Trophoblast cell (in vitro differentiated cells and primary cell): ENCODE measurements around the gene COLGALT1.
A peak's percentile ranks its signal among the peaks of the same experiment; 100 is the strongest.

Source experiments
- DNase-seq, 2 donors: peaks; one replicate each; pipeline ENCODE4 v3.0.0-alpha.2; 2016
- H2AFZ ChIP-seq: 2 replicates; pipeline ENCODE4 v1.6.1; 2013; ENCODE audit warnings: low read length, moderate library complexity, mild to moderate bottlenecking; ENCODE audit not compliant: insufficient read depth, poor library complexity
- H2AK5ac ChIP-seq: 2 replicates; pipeline ENCODE4 v1.6.1; 2013; ENCODE audit warnings: mild to moderate bottlenecking, low read length
- H2BK120ac ChIP-seq: 2 replicates; pipeline ENCODE4 v1.6.1; 2013; ENCODE audit warnings: low read length, mild to moderate bottlenecking, moderate library complexity; ENCODE audit not compliant: insufficient read depth, poor library complexity
- H2BK12ac ChIP-seq: 2 replicates; pipeline ENCODE4 v1.6.1; 2013; ENCODE audit warnings: mild to moderate bottlenecking, low read length, moderate library complexity
- H2BK5ac ChIP-seq: 2 replicates; pipeline ENCODE4 v1.6.1; 2013; ENCODE audit warnings: low read length, low read depth, moderate library complexity, mild to moderate bottlenecking; ENCODE audit not compliant: poor library complexity
- H3K14ac ChIP-seq: 2 replicates; pipeline ENCODE4 v1.6.1; 2013; ENCODE audit warnings: mild to moderate bottlenecking, low read length
- H3K18ac ChIP-seq: 2 replicates; pipeline ENCODE4 v1.6.1; 2013; ENCODE audit warnings: mild to moderate bottlenecking, low read length
- H3K23ac ChIP-seq: 2 replicates; pipeline ENCODE4 v1.6.1; 2013; ENCODE audit warnings: low read length
- H3K27ac ChIP-seq: 2 replicates; pipeline ENCODE4 v1.5.1; 2013; ENCODE audit warnings: low read depth, mild to moderate bottlenecking, inconsistent platforms, low read length, moderate library complexity
- H3K27me3 ChIP-seq: 2 replicates; pipeline ENCODE4 v1.6.1; 2013; ENCODE audit warnings: inconsistent platforms, mild to moderate bottlenecking, low read length, moderate library complexity; ENCODE audit not compliant: insufficient read depth
- H3K36me3 ChIP-seq, 2 experiments: 1 replicate in 1 of 2; 2 replicates in 1 of 2; pipeline ENCODE4 v1.6.1; 2013; ENCODE audit warnings: low read length in 2 of 2, mild to moderate bottlenecking in 2 of 2, moderate library complexity in 1 of 2; ENCODE audit not compliant: insufficient read depth in 2 of 2, control insufficient read depth in 1 of 2
- H3K4ac ChIP-seq: 2 replicates; pipeline ENCODE4 v1.6.1; 2013; ENCODE audit warnings: low read depth, mild to moderate bottlenecking, low read length, moderate library complexity
- H3K4me1 ChIP-seq, 2 experiments: 1 replicate in 1 of 2; 2 replicates in 1 of 2; pipeline ENCODE4 v1.6.1; 2013; ENCODE audit warnings: low read length in 2 of 2, mild to moderate bottlenecking in 2 of 2, moderate library complexity in 1 of 2; ENCODE audit not compliant: insufficient read depth in 2 of 2, control insufficient read depth in 1 of 2
- H3K4me2 ChIP-seq: 2 replicates; pipeline ENCODE4 v1.6.1; 2013; ENCODE audit warnings: inconsistent platforms, mild to moderate bottlenecking, low read length, moderate library complexity
- H3K4me3 ChIP-seq: 2 replicates; pipeline ENCODE4 v1.5.1; 2013; ENCODE audit warnings: mild to moderate bottlenecking, low read depth, low read length, inconsistent platforms
- H3K79me1 ChIP-seq: one replicate; pipeline ENCODE4 v1.6.1; 2013; ENCODE audit warnings: low read length
- H3K79me2 ChIP-seq: 2 replicates; pipeline ENCODE4 v1.6.1; 2013; ENCODE audit warnings: low read length, mild to moderate bottlenecking; ENCODE audit not compliant: control insufficient read depth, insufficient read depth, poor library complexity
- H3K9ac ChIP-seq: 2 replicates; pipeline ENCODE4 v1.6.1; 2013; ENCODE audit warnings: mild to moderate bottlenecking, low read length
- H3K9me3 ChIP-seq: 2 replicates; pipeline ENCODE4 v1.6.1; 2013; ENCODE audit warnings: low read depth, mild to moderate bottlenecking, control low read depth, inconsistent platforms, low read length; ENCODE audit not compliant: insufficient read depth
- H4K12ac ChIP-seq: 2 replicates; pipeline ENCODE4 v1.6.1; 2013; ENCODE audit warnings: low read depth, mild to moderate bottlenecking, low read length, moderate library complexity
- H4K8ac ChIP-seq: 2 replicates; pipeline ENCODE4 v1.6.1; 2013; ENCODE audit warnings: low read depth, mild to moderate bottlenecking, low read length, moderate library complexity
- H4K91ac ChIP-seq: one replicate; pipeline ENCODE4 v1.6.1; 2013; ENCODE audit warnings: low read depth, mild to moderate bottlenecking, low read length, moderate library complexity
- WGBS: extraction: QIAGEN DNeasy Blood & Tissue Kit; methylation state at CpG from one replicate; pipeline ENCODE4 v1.1.7; 2013; ENCODE audit warnings: missing lambda C conversion rate; ENCODE audit not compliant: insufficient read length, insufficient coverage; ENCODE audit errors: extremely low coverage; 5-methylcytosine and 5-hydroxymethylcytosine counted together

Gene COLGALT1

DNA sequence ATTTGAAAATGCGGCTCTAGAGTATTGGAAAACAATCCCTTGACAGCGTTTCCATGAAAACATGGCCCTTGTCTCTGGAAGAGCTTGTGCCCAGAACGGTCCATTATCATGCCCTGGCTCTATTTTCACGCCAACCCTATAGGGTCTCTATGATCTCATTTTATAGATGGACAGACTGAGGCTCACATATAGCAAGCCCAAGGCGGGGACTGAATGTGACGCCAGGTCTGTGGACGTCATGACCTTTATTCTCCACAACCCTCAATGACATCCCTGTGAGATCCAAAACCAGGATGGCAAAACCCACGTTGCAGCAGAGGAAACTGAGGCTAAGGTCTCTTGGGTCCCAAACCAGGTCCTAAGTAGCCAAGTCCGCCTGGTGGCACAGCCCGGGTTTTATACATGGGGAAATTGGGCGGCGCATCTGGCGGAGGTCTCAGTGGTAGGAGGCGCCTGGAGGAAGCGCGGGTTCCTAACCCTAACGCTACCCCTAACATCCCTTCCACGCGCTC, 425 bp upstream of the COLGALT1 start:
- Histone ChIP-seq H3K27me3 (no peaks in the 10 kb centered on the region), H4K91ac (no peak overlapping the region)
- no CpG with 5 or more reads among the region's 19 CpGs for WGBS

DNA sequence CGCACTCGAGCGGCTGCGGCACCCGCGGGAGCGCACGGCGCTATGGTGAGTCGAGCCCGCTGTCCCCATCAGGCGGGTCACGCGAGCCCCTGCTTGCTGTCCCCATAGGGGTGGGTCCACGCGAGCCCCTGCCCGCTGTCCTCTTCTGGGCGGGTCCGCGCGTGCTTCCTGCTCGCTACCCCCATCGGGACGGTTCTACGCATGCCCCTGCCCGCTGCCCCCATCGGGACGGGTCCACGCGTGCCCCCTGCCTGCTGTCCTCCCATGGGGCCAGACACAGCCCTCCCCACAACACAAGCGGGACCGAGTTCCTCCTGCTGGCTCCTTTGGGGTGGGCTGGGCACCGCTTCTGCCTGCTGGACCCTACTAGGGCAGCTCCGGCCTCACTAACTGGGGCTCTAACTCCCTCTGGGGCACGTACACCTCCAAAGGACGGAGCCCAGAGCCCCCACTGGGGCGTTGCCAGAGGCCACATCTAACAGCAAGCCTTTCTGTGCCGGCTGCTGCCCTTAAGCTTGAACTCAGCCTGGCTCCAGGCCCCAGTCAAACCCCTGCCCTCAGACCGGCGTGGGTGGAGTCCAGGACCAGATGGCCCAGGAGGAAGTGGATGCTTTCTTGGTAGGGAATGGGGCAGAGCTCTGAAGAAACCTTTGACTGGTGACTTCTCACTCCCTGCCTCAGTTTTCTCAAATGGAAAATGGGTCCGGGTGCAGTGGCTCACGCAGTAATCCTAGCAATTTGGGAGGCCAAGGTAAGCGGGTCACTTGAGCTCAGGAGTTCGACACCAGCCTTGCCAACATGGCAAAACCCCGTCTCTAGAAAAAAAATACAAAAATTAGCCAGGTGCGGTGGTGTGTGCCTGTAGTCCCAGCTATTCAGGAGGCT, 722 bp downstream of the COLGALT1 start:
- Histone ChIP-seq H2AK5ac (peak overlapping the region; percentile 1), H2BK12ac (no peak overlapping the region), H4K91ac (peak overlapping the region; percentile 49), H2BK5ac (peak overlapping the region; percentile 22), H2AFZ (peak overlapping the region; percentile 85), H3K79me1 (peaks cover 6% of the 10 kb centered on the region), H4K12ac (peak overlapping the region; percentile 34), H3K9ac (peak overlapping the region; percentile 73), H3K18ac (peak overlapping the region; percentile 30), H3K9me3 (no peaks in the 10 kb centered on the region), H3K27me3 (no peaks in the 10 kb centered on the region), H3K79me2 (peaks cover 4% of the 10 kb centered on the region), H2BK120ac (peak overlapping the region; percentile 61), H3K4me3 (peak overlapping the region; percentile 94), H3K4ac (peak overlapping the region; percentile 49), H4K8ac (peak overlapping the region; percentile 62), H3K27ac (no peak overlapping the region), H3K14ac (peak overlapping the region; percentile 87), H3K36me3 (peaks cover 12 to 16% of the 10 kb centered on the region in 2 experiments), H3K23ac (no peak overlapping the region), H3K4me1 (peaks cover 3 to 6% of the 10 kb centered on the region in 2 experiments), H3K4me2 (peak overlapping the region; percentile 70)
- peak; percentile 60 to 71 for DNase-seq
- WGBS, result no CpG with 5 or more reads among the region's 46 CpGs

More for the DNA sequence above, 425 bp upstream of the COLGALT1 start:
- Histone ChIP-seq H3K4me1 (peaks cover 3 to 6% of the 10 kb centered on the region in 2 experiments), H2BK5ac (peak overlapping the region; percentile 60), H3K9me3 (no peaks in the 10 kb centered on the region), H3K36me3 (peaks cover 7 to 11% of the 10 kb centered on the region in 2 experiments), H3K79me2 (peaks cover 4% of the 10 kb centered on the region), H3K27ac (no peak overlapping the region), H4K8ac (peak overlapping the region; percentile 81), H2AFZ (peak overlapping the region; percentile 88), H3K9ac (peak overlapping the region; percentile 47), H2AK5ac (no peak overlapping the region), H3K4me3 (no peak overlapping the region), H3K14ac (peak overlapping the region; percentile 49), H3K4ac (peak overlapping the region; percentile 17), H2BK120ac (no peak overlapping the region), H3K4me2 (peak overlapping the region; percentile 82), H3K18ac (peak overlapping the region; percentile 39), H2BK12ac (peak overlapping the region; percentile 45), H4K12ac (peak overlapping the region; percentile 65), H3K23ac (no peak overlapping the region), H3K79me1 (peaks cover 6% of the 10 kb centered on the region)
- DNase-seq, result no peak

- H3K79me2 ChIP-seq, result peaks cover 4% of the 10 kb centered on the region
- H3K4ac ChIP-seq, result no peak overlapping the region
- no peak overlapping the region for H3K4me3 ChIP-seq
- H2AK5ac ChIP-seq, result no peak overlapping the region
- H3K9me3 ChIP-seq, result no peaks in the 10 kb centered on the region
- no peak overlapping the region for H4K91ac ChIP-seq
- H3K36me3 ChIP-seq, result peaks cover 12 to 16% of the 10 kb centered on the region in 2 experiments
- no peak overlapping the region for H4K12ac ChIP-seq
- H3K14ac ChIP-seq, result no peak overlapping the region
- H3K4me2 ChIP-seq, result no peak overlapping the region
- DNase-seq, result no peak
- H2BK12ac ChIP-seq, result no peak overlapping the region
- H3K4me1 ChIP-seq, result peaks cover 3 to 6% of the 10 kb centered on the region in 2 experiments
- H2BK5ac ChIP-seq, result no peak overlapping the region
- H3K9ac ChIP-seq, result no peak overlapping the region
- no CpG with 5 or more reads among the region's 7 CpGs for WGBS
- no peak overlapping the region for H3K18ac ChIP-seq
- no peak overlapping the region for H3K27ac ChIP-seq
- no peaks in the 10 kb centered on the region for H3K27me3 ChIP-seq
- H2BK120ac ChIP-seq, result no peak overlapping the region
- no peak overlapping the region for H3K23ac ChIP-seq
- no peak overlapping the region for H2AFZ ChIP-seq
- H3K79me1 ChIP-seq, result peaks cover 6% of the 10 kb centered on the region
- H4K8ac ChIP-seq, result no peak overlapping the region
Observed at GRCh38 chr19:17556995-17557394, 1.5 kb downstream of the COLGALT1 start.

DNA sequence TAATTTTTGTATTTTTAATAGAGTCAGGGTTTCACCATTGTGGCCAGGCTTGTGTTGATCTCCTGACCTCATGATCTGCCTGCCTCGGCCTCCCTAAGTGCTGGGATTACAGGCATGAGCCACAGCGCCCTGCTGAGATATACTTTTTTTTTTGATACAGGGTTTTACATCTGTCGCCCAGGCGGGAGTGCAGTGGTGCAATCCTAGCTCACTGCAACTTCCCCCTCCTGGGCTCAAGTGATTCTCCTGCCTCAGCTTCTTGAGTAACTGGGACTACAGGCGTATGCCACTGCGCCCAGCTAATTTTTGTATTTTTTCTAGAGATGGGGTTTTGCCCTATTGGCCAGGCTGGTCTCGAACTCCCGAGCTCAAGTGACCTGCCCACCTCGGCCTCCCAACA, 2.0 kb downstream of the COLGALT1 start:
- no peak overlapping the region for H2AK5ac ChIP-seq
- H4K91ac ChIP-seq, result no peak overlapping the region
- H3K4me2 ChIP-seq, result no peak overlapping the region
- no peak overlapping the region for H3K23ac ChIP-seq
- no peak overlapping the region for H2BK12ac ChIP-seq
- peak in 1 of 2 donors; percentile 8 for DNase-seq
- H3K36me3 ChIP-seq, result peaks cover 13 to 16% of the 10 kb centered on the region in 2 experiments
- no peak overlapping the region for H3K18ac ChIP-seq
- H3K14ac ChIP-seq, result no peak overlapping the region
- H4K12ac ChIP-seq, result no peak overlapping the region
- H2BK5ac ChIP-seq, result no peak overlapping the region
- no peak overlapping the region for H3K4me3 ChIP-seq
- H4K8ac ChIP-seq, result no peak overlapping the region
- H3K9ac ChIP-seq, result no peak overlapping the region
- H3K27me3 ChIP-seq, result no peaks in the 10 kb centered on the region
- no peaks in the 10 kb centered on the region for H3K9me3 ChIP-seq
- H3K4ac ChIP-seq, result no peak overlapping the region
- peaks cover 4% of the 10 kb centered on the region for H3K79me2 ChIP-seq
- H2AFZ ChIP-seq, result no peak overlapping the region
- no CpG with 5 or more reads among the region's 9 CpGs for whole genome bisulfite sequencing
- H3K79me1 ChIP-seq, result peaks cover 6% of the 10 kb centered on the region
- no peak overlapping the region for H3K27ac ChIP-seq
- peaks cover 3 to 6% of the 10 kb centered on the region in 2 experiments for H3K4me1 ChIP-seq
- H2BK120ac ChIP-seq, result no peak overlapping the region
